NK-92 treated with Interleukin-12 subunit alpha and Interleukin-12 subunit beta, amount 100 ng/mL, for 24 hours (cell line): ENCODE measurements around the gene GHDC.
"Not testable (repeated sequence)": the region's sequence is repeated elsewhere in the genome, so short reads cannot be mapped to it uniquely, and the experiment has no call there.

ENCODE experiments used
- DNase-seq: peaks from one replicate; lab custom pipeline; 2025; lab: John Stamatoyannopoulos, UW

Gene GHDC

DNA sequence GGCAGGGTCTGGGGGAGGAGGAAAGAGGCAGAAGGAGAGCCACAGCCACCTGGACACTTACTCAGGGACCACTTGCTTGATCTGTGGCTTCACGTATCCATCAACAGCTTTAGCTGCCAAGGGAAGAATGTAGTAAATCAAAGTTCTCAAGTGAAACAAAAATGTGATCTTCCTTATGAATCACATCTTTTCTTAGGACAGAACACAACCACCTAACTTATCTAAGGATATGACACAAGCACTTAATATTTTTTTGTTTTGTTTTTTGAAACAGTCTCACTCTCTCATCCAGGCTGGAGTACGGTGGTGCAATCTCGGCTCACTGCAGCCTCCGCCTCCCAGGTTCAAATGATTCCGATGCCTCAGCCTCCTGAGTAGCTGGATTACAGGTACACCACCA is 8.4 kb upstream of the GHDC start:
- no peak for DNase-seq

DNA sequence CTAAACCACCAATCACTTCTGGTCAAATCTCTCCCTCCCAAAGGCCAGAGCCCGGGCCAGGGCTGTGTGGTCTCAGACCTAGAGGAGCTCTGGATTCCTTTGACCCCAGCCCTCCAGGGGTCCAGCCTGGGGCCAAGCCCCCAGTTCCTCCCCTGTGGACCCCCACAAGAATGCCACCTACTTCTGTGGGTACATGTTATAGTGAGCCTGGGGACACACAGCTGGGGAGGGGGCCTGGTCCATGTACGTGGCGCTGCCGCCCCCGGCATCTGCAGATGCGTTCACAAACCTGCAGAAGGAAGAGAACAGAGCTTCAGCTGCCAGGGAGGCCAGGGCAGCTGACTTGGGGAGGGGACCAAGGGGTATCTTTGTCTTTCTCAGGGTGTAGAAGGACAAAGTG is 7.9 kb upstream of the GHDC start:
- DNase-seq = no peak

DNA sequence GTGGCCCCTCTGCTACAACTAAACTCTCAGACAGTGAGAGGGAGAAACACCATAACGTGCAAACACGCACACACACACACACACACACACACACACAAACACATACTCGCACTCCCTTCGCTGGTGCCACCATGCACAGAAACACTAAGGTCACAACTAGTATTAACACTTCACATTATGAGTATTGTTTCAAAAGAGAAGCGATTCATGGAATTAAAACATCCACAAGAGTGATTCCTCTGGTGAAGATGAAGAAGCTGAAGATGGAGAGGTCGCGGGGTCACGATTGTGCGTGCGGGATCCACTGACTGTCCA is 7.1 kb upstream of the GHDC start:
- no peak for DNase-seq

DNA sequence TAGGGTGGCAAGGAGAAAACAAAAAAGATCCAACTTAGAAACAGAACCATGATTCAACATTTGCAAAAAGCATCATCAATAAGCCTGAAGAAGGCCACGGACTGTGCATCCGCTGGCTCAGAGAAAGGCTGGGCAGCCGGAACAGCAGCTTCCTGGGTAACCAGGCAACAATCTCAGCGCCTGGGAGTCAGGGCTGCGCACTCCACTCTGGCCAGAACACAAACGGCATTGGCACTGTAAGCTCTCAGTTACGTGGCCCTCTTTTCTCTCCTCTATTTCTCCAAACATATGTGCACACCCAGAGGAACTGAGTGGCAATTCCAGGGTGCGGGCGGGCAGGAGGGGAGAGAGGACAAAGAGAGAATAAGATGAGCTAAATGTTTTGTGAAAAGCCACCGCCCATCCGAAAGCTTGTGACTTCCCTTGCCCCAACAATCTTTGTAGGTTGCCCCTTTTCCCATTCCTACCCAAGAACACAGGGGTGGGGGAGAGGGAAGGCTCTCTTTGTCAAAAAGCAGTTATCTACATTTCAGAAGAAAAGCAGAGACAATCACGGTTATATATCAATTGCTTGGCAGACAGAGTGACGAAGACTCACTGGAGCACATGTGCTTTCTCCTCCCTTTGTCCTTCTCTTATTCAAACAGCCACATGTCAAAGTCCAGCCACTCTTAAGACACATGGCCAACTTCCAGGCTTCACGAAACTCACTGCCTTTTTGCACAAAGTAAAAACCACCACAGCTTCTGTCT is 6.6 kb upstream of the GHDC start:
- no peak for DNase-seq

DNA sequence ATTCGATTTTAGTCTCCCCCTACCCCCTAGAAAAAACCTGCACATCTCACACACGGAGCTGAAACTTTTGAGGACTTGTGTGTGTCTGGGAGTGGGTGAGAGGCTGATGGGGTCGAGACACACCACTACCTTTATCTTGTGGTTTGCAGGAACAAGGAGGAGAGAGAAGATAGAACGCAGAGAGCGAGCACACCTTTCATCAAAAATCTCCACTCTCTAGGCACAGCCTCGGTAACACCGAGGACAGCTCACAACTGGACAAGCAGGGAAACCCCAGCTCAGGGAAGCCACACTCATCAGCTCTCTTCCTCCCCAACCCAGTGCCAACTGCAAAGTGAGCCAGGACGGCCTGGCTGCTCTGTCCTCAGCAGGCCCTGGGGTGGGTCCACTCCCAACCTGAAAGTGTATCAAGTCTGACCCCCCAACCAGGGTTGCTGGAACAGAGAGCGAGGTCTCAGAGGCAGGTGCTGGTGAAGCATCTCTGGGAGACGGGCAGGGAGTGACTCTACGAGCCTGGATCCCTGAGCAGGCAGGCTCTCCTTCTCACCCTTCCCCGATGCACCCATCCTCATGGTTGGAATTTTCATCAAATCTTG is 5.2 kb upstream of the GHDC start:
- DNase-seq = no peak

DNA sequence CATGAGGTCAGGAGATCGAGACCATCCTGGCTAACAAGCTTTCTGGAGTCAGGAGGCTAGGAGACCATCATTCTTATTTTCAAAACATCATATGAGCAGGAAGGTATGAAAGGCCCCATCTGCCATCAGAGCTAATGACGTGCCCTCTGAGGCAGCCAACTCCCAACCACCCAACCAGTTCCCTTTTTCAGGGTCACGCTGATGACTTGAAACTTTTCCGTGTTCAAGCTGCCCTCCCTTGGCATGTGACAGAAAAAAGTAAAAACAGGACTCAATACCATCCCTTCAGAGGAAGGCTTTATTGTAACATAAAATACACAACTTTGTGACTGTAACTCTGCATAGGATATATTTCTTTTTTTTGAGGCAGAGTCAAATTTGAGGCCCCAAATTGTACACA is 4.6 kb upstream of the GHDC start:
- DNase-seq = no peak

DNA sequence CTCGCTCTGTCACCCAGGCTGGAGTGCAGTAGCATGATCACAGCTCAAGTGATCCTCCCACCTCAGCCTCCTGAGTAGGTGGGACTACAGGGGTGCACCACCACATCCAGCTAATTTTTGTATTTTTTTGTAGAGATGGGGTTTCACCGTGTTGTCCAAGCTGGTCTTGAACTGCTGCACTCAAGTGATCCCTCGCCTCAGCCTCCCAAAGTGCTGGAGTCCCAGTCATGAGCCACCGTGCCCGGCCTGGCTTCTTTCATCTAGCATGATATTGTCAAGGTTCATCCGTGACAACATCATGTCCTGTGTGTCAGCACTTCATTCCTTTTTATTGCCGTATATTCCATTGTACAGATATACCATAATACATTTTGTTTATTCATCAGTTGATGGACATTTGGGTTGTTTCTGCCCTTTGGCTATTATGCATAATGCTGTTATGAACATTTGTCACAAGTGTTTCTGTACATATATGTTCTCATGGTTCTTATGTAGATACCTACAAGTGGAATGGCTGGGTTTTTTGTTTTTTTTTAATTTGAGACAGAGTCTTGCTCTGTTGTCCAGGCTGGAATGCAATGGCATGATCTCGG is 3.4 kb upstream of the GHDC start:
- no peak for DNase-seq

DNA sequence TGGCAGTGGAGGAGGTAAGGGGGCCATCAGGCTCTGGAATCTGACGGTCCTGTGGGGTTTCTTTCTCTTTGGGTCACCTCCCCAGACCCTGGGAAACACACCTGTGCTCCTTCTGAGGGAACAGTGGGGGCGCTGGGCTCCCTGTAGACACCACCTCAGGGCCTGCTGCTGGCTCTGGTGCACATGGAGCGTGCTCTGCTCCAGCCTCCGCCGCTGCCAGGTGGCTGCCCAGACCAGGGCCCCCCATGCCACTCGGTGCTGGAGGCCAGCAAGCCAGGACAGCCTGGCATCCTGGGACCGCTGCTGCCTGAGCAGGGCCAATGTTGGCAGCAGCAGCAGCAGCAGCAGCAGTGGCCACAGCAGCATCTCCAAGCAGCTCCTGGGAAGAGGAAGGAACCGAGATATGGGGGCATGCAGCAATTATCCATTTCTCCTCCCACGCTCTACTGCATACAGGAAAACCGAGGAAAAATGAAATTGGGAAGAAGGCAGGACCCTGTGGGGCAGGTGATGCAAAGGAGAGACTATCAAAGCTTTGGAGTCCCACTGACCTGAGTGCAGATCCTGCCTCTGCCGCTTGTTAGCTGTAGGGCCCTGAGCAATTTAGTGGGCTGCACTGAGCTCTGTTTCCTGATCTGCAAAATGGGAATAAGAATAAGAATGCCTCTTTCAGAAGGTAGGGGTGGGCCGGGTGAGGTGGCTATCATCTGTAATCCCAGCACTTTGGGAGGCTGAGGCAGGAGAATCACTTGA is 902 bp downstream of the GHDC start:
- no peak for DNase-seq

DNA sequence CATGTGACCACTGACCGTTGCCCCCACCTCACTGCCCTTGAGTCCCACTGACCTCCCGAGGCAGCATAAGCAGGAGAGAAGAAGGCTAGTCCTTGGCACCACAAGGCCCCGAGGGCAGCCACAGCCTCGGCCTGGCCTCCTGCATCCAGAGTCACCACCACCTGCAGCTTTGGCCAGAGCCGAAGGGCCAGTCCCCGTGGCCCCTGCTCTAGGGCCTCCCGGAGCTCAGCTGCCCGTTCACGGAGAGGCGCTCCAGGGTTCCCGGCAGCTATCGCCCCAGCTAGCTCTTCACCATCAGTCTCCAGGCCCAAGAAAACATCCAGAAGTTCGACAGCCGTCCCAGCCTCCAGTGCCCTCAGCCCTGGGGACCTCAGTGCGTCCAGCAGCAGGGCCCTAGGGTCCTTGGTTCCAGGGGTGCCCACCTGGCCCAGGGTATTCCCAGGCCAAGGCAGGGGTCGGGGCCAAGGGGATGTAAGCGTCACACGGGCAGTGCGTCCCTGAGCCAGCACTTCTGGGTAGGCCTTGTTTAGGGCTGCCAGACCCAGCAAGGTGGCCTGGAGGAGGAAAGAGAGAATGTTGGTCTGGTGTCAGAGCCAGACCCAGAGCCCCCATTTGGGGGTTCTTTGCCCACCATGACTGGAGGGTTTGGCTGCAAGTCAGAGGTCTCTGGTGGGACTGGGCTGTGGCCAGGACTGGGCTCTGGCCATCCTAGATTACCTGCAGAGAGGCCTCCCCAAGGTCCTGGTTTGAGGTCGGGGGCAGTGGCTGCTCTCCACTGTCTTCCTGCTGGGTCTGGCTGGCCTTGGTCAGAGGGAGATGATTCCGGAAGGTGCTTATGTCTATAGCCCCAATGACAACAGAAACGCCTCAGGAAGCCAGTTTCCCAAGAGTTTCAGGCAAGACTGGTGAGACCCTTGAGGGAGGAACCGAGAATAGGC is 1.8 kb downstream of the GHDC start:
- DNase-seq = no peak

DNA sequence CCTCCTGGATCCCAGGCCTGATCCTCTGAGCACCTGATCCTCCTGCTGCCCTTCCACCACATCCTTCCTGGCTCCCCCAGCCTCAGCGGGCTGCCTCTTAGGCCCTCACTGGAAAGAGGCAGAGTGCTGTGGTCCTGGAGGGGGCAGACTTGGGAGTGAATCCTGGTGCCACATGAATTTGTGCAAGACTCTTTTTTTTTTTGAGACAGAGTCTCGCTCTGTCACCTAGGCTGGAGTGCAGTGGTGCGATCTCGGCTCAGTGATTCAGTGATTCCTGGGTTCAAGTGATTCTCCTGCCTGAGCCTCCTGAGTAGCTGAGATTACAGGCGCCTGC is 3.1 kb downstream of the GHDC start:
- no peak for DNase-seq

DNA sequence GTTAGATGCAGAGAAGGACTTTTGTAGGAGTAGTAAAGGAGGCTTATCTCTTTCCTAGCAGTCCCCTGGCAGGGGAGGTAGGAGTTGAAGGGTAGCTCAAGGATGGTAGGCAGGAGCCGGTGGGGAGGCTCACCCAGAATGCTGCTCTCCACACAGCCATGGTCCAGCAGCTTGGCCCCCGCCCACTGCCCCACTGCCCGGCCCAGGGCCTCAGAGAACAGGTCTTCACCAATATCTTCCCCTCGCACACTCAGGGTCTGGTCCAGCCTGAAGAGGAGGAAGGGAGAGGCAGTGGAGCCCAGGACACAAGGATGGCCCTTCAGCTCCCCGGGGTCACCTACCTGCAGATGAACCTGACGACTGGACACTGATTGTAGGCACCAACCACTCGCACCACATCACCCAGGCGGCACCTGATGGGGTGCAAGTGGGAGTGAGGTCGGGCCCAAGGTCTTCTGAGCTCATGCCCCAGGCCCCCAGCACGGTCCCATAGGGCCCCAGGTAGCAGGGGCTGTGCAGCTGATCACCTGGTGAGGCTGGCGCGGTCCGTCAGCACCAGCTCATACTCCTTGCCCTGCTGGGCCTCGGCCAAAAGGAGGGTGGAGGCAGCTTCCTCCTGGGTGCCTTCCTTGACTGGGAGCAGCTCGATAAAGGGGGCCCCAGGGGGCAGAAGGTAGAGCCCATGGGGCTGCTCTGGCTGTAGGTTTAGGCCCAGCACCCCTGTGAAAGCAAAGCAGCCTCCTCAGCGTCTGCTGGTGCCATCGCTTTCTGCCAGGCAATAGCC is 3.6 kb downstream of the GHDC start:
- DNase-seq = no peak

DNA sequence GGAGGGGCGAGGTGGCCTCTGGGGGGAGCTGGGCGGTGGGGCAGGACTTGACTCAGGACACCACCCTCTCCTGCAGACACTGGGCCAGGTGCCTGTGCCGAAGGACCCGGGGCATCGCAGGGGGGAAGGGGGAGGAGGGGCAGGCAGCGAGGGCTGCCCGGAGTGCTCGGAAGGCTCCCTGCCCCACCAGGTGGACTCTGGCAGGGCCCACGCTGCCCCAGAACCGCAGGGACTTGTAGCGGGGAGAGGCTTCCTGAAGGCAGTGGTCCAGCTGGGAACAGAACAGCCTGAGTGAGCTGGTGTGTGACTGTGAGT is 4.7 kb downstream of the GHDC start:
- no peak for DNase-seq

DNA sequence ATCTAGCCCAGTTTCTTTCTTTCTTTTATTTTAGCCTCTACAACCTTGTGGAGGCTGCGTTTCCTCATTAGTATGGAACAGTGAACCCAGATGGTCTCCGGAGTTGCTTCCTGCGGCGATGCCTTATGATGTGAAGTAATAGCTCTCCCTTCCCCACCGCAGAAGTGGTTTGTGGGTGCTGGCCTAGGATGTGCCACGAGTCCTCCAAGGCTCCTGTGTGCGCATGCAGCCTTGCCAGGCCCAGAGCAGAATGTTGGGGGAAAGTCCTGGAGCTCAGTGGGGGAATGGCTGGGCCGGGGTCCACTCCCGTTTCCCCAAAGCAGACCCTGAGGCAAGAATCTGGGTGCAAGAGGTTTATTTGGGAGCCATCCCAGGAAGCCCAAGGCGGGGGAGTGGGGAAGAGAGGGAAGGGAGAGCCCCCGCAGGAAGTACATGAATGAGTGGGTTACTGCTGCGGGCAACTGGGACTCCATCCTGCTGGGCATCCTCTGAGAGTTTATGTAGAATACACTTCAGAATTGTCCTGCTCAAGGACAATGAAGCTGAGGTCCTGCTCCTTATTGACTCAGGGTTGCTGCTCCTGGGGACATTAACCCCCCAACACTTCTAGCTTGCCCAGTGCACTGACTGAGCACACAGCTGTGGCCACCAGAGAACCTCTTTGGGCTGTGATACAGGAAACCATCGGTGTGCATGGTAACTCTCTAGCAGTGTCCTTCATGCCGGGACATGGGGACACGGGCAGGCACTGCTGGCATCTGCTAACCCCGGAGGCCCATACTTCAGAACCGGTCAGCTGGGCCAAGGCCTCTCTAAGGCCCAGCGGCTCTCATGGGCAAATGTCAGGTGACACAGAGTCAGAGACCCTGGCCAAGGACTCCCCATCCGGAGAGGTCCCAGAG is 5.3 kb downstream of the GHDC start:
- DNase-seq = no peak

DNA sequence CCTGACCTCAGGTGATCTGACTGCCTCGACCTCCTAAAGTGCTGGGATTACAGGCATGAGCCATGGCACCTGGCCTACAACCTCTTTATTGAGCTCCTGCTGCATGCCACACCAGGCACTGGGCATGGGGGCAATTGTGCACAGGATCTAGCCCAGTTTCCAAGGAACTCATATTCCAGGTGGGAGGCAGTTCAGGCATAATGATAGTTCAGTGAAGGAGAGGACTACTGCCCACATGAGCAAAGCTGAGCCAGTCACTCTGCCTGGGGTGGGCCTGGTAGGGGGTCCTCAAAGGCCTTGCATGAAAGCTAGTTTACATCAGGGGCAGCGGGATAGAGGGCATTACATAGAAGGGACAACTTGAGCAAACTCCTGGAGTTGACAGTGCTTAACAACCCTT is 6.5 kb downstream of the GHDC start:
- no peak for DNase-seq

DNA sequence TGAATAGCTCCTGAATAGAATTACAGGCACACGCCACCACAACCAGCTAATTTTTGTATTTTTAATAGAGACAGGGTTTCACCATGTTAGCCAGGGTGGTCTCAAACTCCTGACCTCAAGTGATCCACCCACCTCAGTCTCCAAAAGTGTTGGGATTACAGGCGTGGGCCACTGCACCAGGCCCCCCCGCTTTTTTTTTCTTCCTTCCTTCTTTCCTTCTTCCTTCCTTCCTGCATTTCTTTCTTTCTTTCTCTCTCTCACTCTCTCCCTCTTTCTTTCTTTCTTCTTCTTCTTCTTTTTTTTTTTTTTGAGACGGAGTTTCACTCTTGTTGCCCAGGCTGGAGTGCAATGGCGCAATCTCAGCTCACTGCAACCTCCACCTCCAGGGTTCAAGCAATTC is 8.1 kb downstream of the GHDC start:
- DNase-seq = not testable (repeated sequence)

DNA sequence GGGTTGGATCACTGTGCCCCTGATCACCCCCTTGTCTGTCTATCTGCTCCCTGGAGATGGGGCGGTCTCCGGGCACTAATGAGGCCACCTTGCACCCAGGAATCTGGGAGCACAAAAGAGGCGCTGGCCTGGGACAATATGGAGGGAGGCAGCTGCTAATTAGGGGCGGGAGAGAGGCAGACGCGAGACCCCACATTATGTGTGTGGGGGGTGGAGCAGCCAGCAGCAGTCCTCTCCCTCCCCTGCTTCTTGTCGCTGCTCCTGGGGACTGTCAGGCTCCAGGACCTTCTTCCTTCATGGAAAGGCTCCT is 8.7 kb downstream of the GHDC start:
- no peak for DNase-seq

DNA sequence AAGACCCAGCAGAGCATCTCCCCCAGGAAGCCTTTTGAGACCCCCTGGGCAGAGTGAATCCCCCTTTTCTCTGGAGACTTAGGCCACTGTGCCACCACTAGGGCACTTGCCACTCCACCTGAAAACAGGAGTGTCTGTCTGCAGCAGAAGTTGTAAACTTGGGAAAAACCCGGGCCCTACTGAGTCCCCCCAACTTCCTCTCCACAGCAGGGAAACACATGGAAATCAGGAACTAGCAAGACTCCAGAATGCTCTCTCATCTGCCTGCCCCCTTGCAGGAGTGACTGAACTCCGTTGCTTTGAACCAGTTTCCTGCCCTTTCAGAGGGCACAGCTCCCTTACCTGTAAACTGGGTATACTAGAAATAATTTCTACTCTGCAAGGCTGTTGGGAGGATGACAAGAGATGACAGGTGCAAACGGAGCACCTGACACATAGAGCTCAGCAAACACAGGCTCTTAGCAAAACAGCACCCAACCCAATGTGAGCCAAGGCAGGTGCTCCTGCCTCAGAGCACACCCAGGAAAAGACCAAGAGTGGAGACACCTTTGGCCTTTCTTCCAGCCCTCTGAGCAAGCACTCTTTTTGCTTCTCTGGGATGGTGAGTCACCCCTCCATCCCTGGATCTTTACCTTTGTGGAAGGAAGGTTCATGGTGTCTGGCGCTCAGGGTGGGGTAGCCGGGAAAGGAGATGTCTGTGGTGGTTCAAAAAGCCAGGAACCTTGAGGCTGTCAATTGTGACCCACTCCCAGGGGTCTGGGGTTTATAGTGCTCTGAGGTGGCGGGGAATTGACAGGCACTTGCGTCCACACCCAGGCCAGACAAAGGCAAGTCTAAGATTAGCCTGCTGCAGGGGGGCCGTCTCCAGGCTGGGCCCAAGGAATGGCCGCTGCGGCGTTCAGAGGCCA is 9.3 kb downstream of the GHDC start, which contains the start of gene HCRT:
HCRT (minus strand) TSS at position 740 of the 908 bp plus-strand sequence; CDS start at position 653, 87 bp downstream.
- no peak for DNase-seq

DNA sequence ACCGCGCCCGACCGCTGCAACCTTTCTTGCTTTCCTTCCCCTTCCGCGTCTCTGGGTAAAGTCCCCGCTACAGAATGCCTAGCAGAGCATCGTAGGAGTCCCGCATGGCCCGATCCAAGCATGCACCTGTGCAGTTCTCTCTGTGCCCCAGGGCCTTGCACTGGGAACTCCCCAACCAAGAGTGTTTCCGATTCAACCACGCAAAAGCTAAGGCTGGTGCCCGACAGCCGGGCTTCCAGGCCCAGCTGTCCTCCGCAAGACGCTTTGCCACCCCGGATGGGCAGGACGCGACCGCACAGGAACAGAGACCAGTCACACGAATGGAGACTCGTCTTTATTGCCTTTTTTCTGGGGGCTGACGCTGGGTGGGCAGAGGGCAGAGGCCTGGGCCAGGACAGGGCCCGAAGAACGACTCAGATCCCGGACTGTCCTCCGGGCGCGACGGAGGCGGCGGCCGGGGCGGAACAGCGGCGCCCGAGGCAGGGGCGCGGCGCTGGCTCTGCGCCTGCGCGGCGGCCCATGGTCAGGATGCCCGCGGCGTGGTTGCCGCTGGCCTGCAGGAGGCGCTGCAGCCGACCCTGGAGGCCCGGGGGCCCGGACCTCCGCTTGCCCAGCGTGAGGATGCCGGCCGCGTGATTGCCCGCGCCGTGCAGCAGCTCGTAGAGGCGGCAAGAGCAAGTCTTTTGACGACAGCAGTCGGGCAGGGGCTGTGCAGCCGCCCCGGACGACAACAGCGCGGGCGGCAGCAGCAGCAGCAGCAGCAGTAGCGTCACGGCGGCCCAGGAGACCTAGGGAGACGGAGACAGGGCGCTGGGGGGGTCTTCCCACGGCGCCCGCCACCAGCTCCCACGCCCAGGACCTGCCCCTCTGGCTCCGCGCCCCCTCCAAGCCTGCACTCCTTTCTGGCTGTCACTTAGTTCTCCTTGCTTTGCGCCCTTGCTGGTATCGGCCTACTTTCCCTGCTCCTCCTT is 10.3 kb downstream of the GHDC start:
- no peak for DNase-seq
